Measurements from ENCODE around the gene IFI6. TPM values are rescaled to one million over a fixed set of nuclear protein-coding genes. Genes with fewer than 3 reads are reported as not detected.
"Not testable (repeated sequence)": the region's sequence is repeated elsewhere in the genome, so short reads cannot be mapped to it uniquely, and the experiment has no call there.

The IFI6 gene
- total RNA-seq, result 35.0 and 35.2 TPM in 2 replicates

DNA sequence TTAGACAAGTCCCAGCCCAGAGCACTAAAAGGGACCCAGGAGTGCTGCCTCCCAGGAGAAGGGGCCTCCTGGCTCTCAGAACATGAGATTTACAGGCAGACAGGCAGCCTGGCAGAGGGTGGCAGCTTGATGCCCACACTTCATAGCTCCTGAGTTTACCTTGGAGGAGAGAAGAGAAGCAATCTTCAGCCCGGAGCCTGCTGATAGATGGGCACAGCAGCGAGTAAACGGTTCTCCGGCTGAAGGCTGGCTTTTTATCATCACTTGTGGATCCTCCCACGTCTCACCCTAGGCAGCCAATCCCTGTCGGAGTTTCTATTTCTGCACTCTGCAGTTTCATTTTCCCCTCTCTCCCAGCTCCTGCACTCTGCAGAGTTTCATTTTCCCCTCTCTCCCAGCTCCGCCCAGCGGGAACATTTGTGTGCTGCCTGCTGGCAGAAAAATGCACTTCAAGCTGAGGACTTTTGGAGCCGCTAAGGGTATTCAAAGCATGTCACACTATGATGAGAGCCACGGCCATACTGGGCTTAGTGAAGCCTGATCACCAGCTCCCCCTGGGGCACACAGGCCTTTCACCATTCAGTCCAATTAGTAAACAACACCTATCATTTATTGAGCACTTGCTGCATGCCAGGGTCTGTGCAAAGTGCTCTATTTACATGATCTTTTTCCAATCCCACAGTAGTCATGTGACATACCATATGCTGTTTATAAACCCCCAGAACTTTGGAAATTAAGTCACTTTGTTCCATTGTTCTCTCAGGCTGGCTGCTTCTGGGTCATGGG is at the start of gene IFI6:
TSS of gene IFI6 (minus strand) at position 229 of the 786 bp plus-strand sequence. CDS start 2,878 bp downstream, outside the sequence.
- H3K9me3 Mint-ChIP-seq, result no peaks in the 10 kb centered on the region
- intact Hi-C loops (cut with micrococcal nuclease), result loop anchor here (1.0 to 2.0 kb wide), 3 partner anchors 47 to 101 kb away; partner anchors contain the start of gene STX12
- peaks cover 8% of the 10 kb centered on the region for H3K36me3 Mint-ChIP-seq (ENCODE audit: low read depth)
- peak within 1 kb of the TSS; percentile 92 for H3K27ac Mint-ChIP-seq
- peak; percentile 83 for DNase-seq (ENCODE audit: low spot score)
- H3K4me1 Mint-ChIP-seq (ENCODE audit: low read depth), result peaks cover 33% of the 10 kb centered on the region
- H3K27me3 Mint-ChIP-seq (ENCODE audit: low read depth), result no peaks in the 10 kb centered on the region
- peak within 1 kb of the TSS; percentile 88 for H3K4me3 Mint-ChIP-seq (ENCODE audit: low read depth)

DNA sequence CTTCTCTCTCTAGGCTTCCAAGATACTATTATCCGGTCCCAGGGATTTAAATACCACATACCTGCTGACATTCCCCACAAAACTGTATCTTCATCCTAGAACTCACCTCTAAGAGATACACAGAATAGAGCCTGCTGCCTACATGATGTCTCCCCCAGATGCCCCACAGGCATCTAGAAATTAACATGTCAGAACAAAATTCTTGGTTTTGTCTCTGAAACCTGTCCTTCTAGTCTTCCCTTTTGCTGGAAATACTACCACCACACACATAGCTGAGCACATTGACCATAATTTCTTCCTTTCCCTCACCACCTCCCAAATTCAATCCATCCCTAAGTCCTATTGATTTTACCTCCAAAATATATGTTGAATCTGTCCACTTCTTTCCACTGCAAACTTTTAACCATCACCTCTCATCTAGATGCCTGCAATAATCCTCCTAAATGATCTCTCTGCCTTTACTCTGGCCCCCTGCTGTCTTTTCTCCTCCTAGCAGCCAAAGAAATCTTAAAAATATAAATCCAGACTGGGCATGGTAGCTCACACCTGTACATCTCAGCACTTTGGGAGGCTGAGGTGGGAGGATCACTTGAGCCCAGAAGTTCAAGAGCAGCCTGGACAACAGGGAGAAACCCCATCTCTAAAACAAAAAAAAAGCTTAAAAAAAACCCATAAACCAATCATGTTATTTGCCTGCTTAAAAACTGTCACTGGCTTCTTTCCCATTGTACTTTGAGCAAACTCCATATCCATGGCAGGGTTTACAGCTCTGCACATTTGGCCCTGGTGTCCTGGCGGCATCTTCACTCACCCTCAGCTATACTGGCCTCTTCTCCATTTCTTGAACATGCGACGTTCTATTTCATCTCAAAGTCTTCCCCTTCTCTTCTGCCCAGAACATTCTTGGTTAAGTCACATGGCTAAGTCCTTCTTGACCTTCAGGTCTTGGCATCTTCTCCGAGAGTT is 47.6 kb upstream of the IFI6 start:
- Mint-ChIP-seq H3K27ac (no peak overlapping the region), H3K36me3 (ENCODE audit: low read depth) (peaks cover 4% of the 10 kb centered on the region), H3K4me1 (ENCODE audit: low read depth) (peaks cover 3% of the 10 kb centered on the region), H3K9me3 (peaks cover 14% of the 10 kb centered on the region), H3K4me3 (ENCODE audit: low read depth) (no peak overlapping the region), H3K27me3 (ENCODE audit: low read depth) (peaks cover 21% of the 10 kb centered on the region)
- intact Hi-C loops (cut with micrococcal nuclease), result loop anchor here (2.0 kb wide), 1 partner anchor 47 kb away; the partner anchor contains the start of gene IFI6
- no peak for DNase-seq (ENCODE audit: low spot score)

- intact Hi-C loops (cut with micrococcal nuclease), result no loop called here
- Mint-ChIP-seq H3K9me3 (peaks cover 14% of the 10 kb centered on the region), H3K27ac (no peak overlapping the region), H3K36me3 (ENCODE audit: low read depth) (peaks cover 4% of the 10 kb centered on the region), H3K27me3 (ENCODE audit: low read depth) (peaks cover 24% of the 10 kb centered on the region), H3K4me1 (ENCODE audit: low read depth) (peaks cover 3% of the 10 kb centered on the region), H3K4me3 (ENCODE audit: low read depth) (no peak overlapping the region)
- DNase-seq (ENCODE audit: low spot score), result no peak
Observed at GRCh38 chr1:27716262-27716895, 44.4 kb upstream of the IFI6 start.

- H3K27me3 Mint-ChIP-seq (ENCODE audit: low read depth), result peaks cover 17% of the 10 kb centered on the region
- intact Hi-C loops (cut with micrococcal nuclease), result no loop called here
- DNase-seq (ENCODE audit: low spot score), result no peak
- no peak overlapping the region for H3K27ac Mint-ChIP-seq
- no peak overlapping the region for H3K4me3 Mint-ChIP-seq (ENCODE audit: low read depth)
- peaks cover 3% of the 10 kb centered on the region for H3K4me1 Mint-ChIP-seq (ENCODE audit: low read depth)
- peaks cover 4% of the 10 kb centered on the region for H3K36me3 Mint-ChIP-seq (ENCODE audit: low read depth)
- H3K9me3 Mint-ChIP-seq, result peaks cover 14% of the 10 kb centered on the region
Observed at GRCh38 chr1:27713869-27714513, 42.0 kb upstream of the IFI6 start.

- Mint-ChIP-seq H3K4me3 (ENCODE audit: low read depth) (no peak overlapping the region), H3K27ac (no peak overlapping the region), H3K27me3 (ENCODE audit: low read depth) (peaks cover 17% of the 10 kb centered on the region), H3K4me1 (ENCODE audit: low read depth) (peaks cover 3% of the 10 kb centered on the region), H3K9me3 (peaks cover 14% of the 10 kb centered on the region), H3K36me3 (ENCODE audit: low read depth) (peaks cover 4% of the 10 kb centered on the region)
- intact Hi-C loops (cut with micrococcal nuclease), result no loop called here
- no peak for DNase-seq (ENCODE audit: low spot score)
Observed at GRCh38 chr1:27713139-27713725, 41.2 kb upstream of the IFI6 start.

GRCh38 chr1:27710574-27710973 is 38.6 kb upstream of the IFI6 start:
- Mint-ChIP-seq H3K9me3 (peaks cover 1% of the 10 kb centered on the region), H3K4me3 (ENCODE audit: low read depth) (no peak overlapping the region), H3K36me3 (ENCODE audit: low read depth) (no peaks in the 10 kb centered on the region), H3K27me3 (ENCODE audit: low read depth) (peaks cover 6% of the 10 kb centered on the region), H3K4me1 (ENCODE audit: low read depth) (no peaks in the 10 kb centered on the region), H3K27ac (no peak overlapping the region)
- no peak for DNase-seq (ENCODE audit: low spot score)
- intact Hi-C loops (cut with micrococcal nuclease), result no loop called here

GRCh38 chr1:27705545-27705944 is 33.6 kb upstream of the IFI6 start:
- intact Hi-C loops (cut with micrococcal nuclease), result no loop called here
- DNase-seq (ENCODE audit: low spot score), result no peak
- H3K27me3 Mint-ChIP-seq (ENCODE audit: low read depth), result peaks cover 8% of the 10 kb centered on the region
- no peak overlapping the region for H3K27ac Mint-ChIP-seq
- no peak overlapping the region for H3K4me3 Mint-ChIP-seq (ENCODE audit: low read depth)
- H3K36me3 Mint-ChIP-seq (ENCODE audit: low read depth), result no peaks in the 10 kb centered on the region
- no peaks in the 10 kb centered on the region for H3K4me1 Mint-ChIP-seq (ENCODE audit: low read depth)
- peaks cover 21% of the 10 kb centered on the region for H3K9me3 Mint-ChIP-seq

GRCh38 chr1:27704958-27705357 is 33.0 kb upstream of the IFI6 start:
- no peaks in the 10 kb centered on the region for H3K4me1 Mint-ChIP-seq (ENCODE audit: low read depth)
- DNase-seq (ENCODE audit: low spot score), result no peak
- H3K27me3 Mint-ChIP-seq (ENCODE audit: low read depth), result peaks cover 11% of the 10 kb centered on the region
- H3K27ac Mint-ChIP-seq, result no peak overlapping the region
- intact Hi-C loops (cut with micrococcal nuclease), result no loop called here
- no peak overlapping the region for H3K4me3 Mint-ChIP-seq (ENCODE audit: low read depth)
- H3K36me3 Mint-ChIP-seq (ENCODE audit: low read depth), result no peaks in the 10 kb centered on the region
- peaks cover 21% of the 10 kb centered on the region for H3K9me3 Mint-ChIP-seq

- DNase-seq (ENCODE audit: low spot score); H3K27ac Mint-ChIP-seq; H3K4me1 Mint-ChIP-seq (ENCODE audit: low read depth); H3K27me3 Mint-ChIP-seq (ENCODE audit: low read depth); H3K36me3 Mint-ChIP-seq (ENCODE audit: low read depth); H3K4me3 Mint-ChIP-seq (ENCODE audit: low read depth); intact Hi-C loops (cut with micrococcal nuclease): not testable (repeated sequence)
- peaks cover 13% of the 10 kb centered on the region for H3K9me3 Mint-ChIP-seq
Observed at GRCh38 chr1:27696835-27697234, 24.8 kb upstream of the IFI6 start.

DNA sequence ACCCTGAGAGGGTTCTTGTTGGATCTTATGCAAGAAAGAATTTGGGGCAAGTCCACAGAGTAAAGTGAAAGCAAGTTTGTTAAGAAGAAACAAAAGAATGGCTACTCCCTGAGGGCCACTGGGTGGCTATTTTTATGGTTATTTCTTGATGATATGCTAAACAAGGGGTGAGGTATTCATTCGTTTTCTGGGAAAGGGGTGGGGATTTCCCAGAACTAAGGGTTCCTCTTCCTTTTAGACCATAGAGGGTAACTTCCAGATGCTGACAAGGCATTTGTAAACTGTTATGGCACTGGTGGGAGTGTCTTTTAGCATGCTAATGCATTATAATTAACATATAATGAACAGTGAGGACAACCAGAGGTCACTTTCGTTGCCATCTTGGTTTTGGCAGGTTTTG is 18.2 kb upstream of the IFI6 start:
- Mint-ChIP-seq H3K27ac (no peak overlapping the region), H3K36me3 (ENCODE audit: low read depth) (no peaks in the 10 kb centered on the region), H3K4me3 (ENCODE audit: low read depth) (no peak overlapping the region), H3K9me3 (peaks cover 10% of the 10 kb centered on the region), H3K4me1 (ENCODE audit: low read depth) (peaks cover 10% of the 10 kb centered on the region), H3K27me3 (ENCODE audit: low read depth) (peaks cover 2% of the 10 kb centered on the region)
- DNase-seq (ENCODE audit: low spot score), result no peak
- intact Hi-C loops (cut with micrococcal nuclease), result no loop called here

- peaks cover 10% of the 10 kb centered on the region for H3K4me1 Mint-ChIP-seq (ENCODE audit: low read depth)
- peaks cover 10% of the 10 kb centered on the region for H3K9me3 Mint-ChIP-seq
- intact Hi-C loops (cut with micrococcal nuclease), result no loop called here
- H3K4me3 Mint-ChIP-seq (ENCODE audit: low read depth), result no peak overlapping the region
- peaks cover 2% of the 10 kb centered on the region for H3K27me3 Mint-ChIP-seq (ENCODE audit: low read depth)
- H3K36me3 Mint-ChIP-seq (ENCODE audit: low read depth), result no peaks in the 10 kb centered on the region
- no peak for DNase-seq (ENCODE audit: low spot score)
- H3K27ac Mint-ChIP-seq, result peak overlapping the region; percentile 58
Observed at GRCh38 chr1:27689423-27690173, 17.6 kb upstream of the IFI6 start.
